Smooth muscle cell (in vitro differentiated cells): Measurements from ENCODE around the gene NCKAP5. TPM values are rescaled to one million over a fixed set of nuclear protein-coding genes. Genes with fewer than 3 reads are reported as not detected.

Experiments used
- DNase-seq: peaks from one replicate; lab custom pipeline; 2025; ENCODE audit not compliant: unreplicated experiment; lab: John Stamatoyannopoulos, UW
- H2AFZ ChIP-seq: fragments of 200-600 bp; sonication (generic); 2 replicates; pipeline ENCODE4 v1.6.0; 2016; ENCODE audit warnings: antibody characterized with exemption, low read depth, mild to moderate bottlenecking
- H3F3A ChIP-seq: fragments of 200-600 bp; sonication (generic); 2 replicates; pipeline ENCODE4 v1.6.0; 2017; ENCODE audit warnings: antibody characterized with exemption, low read depth
- H3K27ac ChIP-seq: fragments of 200-600 bp; sonication (generic); 2 replicates; pipeline ENCODE4 v1.5.1; 2016; ENCODE audit warnings: low read depth, mild to moderate bottlenecking
- H3K27me3 ChIP-seq: fragments of 200-600 bp; sonication (generic); 2 replicates; pipeline ENCODE4 v1.6.1; 2016; ENCODE audit warnings: low read depth, mild to moderate bottlenecking
- H3K36me3 ChIP-seq: fragments of 200-600 bp; sonication (generic); 2 replicates; pipeline ENCODE4 v1.5.1; 2016; ENCODE audit warnings: low read depth
- H3K4me1 ChIP-seq: fragments of 200-600 bp; sonication (generic); 2 replicates; pipeline ENCODE4 v1.5.1; 2016; ENCODE audit warnings: low read depth
- H3K4me2 ChIP-seq: fragments of 200-600 bp; sonication (generic); 2 replicates; pipeline ENCODE4 v1.6.0; 2016; ENCODE audit warnings: mild to moderate bottlenecking
- H3K4me3 ChIP-seq: fragments of 200-600 bp; sonication (generic); 2 replicates; pipeline ENCODE4 v1.5.1; 2016; ENCODE audit warnings: mild to moderate bottlenecking
- H3K79me2 ChIP-seq: fragments of 200-600 bp; sonication (generic); 2 replicates; pipeline ENCODE4 v1.6.0; 2016; ENCODE audit warnings: low read depth, mild to moderate bottlenecking
- H3K9ac ChIP-seq: fragments of 200-600 bp; sonication (generic); 2 replicates; pipeline ENCODE4 v1.6.0; 2016; ENCODE audit warnings: low read depth
- H3K9me3 ChIP-seq: fragments of 200-600 bp; sonication (generic); replicated peaks from 2 replicates; pipeline ENCODE4 v1.5.1; 2016; ENCODE audit warnings: low read depth
- H4K20me1 ChIP-seq: fragments of 200-600 bp; sonication (generic); 2 replicates; pipeline ENCODE4 v1.6.0; 2016; ENCODE audit warnings: low read depth
- WGBS: methylation state at CpG from one replicate; pipeline ENCODE4 v1.1.7; 2016; ENCODE audit warnings: low lambda C conversion rate; 5-methylcytosine and 5-hydroxymethylcytosine counted together
- polyA plus RNA-seq: library from polyadenylated mRNA; unstranded; fragments of >200 nt; fragmentation: Nextera tagmentation; extraction: Ambion mirVana; gene quantifications from 2 replicates; pipeline ENCODE4 v1.2.1, GENCODE V29; 2016
- total RNA-seq: library from RNA; depleted of rRNA; stranded (reverse); fragments of >200 nt; gene quantifications from 2 replicates; pipeline ENCODE4 v1.2.3, GENCODE V29; 2014
- TF ChIP-seq, protein P1 (sequence below): fragments of 200-600 bp; sonication (generic); IDR thresholded peaks from 2 replicates; pipeline ENCODE4 v1.5.1; 2017; ENCODE audit warnings: borderline replicate concordance, mild to moderate bottlenecking, antibody characterized with exemption; ENCODE audit not compliant: insufficient read depth, poor library complexity, severe bottlenecking

Gene NCKAP5
- total and polyA plus RNA-seq, 2 experiments from 2014 or later, result 4.6 to 9.5 TPM

DNA sequence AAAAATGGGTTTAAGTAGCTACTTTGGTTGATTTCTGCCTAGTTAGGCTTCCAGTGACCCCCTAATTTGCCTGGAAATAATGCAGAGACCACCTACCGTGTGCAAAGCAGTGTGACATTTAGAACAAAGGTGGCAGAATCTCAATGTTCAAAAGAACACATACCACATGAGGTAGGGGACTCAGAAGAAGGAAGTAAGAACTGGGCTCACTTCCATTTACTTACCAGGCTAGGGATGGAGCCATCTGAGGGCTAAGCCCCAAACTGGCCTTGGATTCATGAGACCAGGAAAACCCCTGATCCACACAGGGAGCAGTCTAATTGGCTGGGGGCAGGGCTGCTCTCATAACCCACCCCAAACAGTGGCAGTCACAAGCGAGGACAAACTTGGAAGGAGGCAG, 190.7 kb downstream of the NCKAP5 start:
- H3K4me2 ChIP-seq, result peak overlapping the region; percentile 16
- H3K4me1 ChIP-seq, result peaks cover 8% of the 10 kb centered on the region
- peak overlapping the region; percentile 57 for H2AFZ ChIP-seq
- DNase-seq, result no peak
- no peaks in the 10 kb centered on the region for H3F3A ChIP-seq
- TF ChIP-seq, protein P1, sequence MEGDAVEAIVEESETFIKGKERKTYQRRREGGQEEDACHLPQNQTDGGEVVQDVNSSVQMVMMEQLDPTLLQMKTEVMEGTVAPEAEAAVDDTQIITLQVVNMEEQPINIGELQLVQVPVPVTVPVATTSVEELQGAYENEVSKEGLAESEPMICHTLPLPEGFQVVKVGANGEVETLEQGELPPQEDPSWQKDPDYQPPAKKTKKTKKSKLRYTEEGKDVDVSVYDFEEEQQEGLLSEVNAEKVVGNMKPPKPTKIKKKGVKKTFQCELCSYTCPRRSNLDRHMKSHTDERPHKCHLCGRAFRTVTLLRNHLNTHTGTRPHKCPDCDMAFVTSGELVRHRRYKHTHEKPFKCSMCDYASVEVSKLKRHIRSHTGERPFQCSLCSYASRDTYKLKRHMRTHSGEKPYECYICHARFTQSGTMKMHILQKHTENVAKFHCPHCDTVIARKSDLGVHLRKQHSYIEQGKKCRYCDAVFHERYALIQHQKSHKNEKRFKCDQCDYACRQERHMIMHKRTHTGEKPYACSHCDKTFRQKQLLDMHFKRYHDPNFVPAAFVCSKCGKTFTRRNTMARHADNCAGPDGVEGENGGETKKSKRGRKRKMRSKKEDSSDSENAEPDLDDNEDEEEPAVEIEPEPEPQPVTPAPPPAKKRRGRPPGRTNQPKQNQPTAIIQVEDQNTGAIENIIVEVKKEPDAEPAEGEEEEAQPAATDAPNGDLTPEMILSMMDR, result no peak
- peak overlapping the region; percentile 49 for H3K9ac ChIP-seq
- 47% methylated on average over 2 of the region's 2 CpGs for WGBS
- peak overlapping the region; percentile 81 for H3K27ac ChIP-seq
- H3K4me3 ChIP-seq, result no peak overlapping the region
- no peaks in the 10 kb centered on the region for H3K27me3 ChIP-seq
- no peaks in the 10 kb centered on the region for H3K9me3 ChIP-seq
- no peaks in the 10 kb centered on the region for H3K36me3 ChIP-seq
- no peaks in the 10 kb centered on the region for H3K79me2 ChIP-seq
- H4K20me1 ChIP-seq, result no peaks in the 10 kb centered on the region

DNA sequence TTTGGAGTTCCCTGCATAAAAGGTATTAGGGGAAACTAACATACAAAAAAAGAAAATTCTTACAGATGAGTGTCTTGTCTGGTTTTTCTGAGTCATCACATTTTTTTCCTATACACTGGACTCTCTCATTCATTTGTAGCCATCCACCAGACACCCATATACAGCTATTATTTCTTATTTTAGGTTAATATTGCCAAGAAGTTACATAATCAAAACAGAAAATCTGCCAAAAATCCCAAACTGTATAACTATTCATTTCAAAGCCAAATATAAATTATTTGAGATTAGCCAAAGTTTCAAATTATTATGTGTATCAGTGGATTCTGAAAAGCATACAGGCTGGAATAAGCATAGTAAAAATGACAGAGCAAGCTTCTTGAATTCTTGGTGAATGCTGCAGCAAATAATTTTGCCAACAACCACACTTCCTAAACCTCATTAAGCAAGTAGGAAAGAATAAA, 191.2 kb downstream of the NCKAP5 start:
- no peaks in the 10 kb centered on the region for H3K79me2 ChIP-seq
- peak overlapping the region; percentile 49 for H3K9ac ChIP-seq
- peak overlapping the region; percentile 57 for H2AFZ ChIP-seq
- no peaks in the 10 kb centered on the region for H4K20me1 ChIP-seq
- H3K36me3 ChIP-seq, result no peaks in the 10 kb centered on the region
- H3K27me3 ChIP-seq, result no peaks in the 10 kb centered on the region
- H3F3A ChIP-seq, result no peaks in the 10 kb centered on the region
- DNase-seq, result no peak
- H3K4me2 ChIP-seq, result peak overlapping the region; percentile 36
- H3K4me3 ChIP-seq, result no peak overlapping the region
- no peaks in the 10 kb centered on the region for H3K9me3 ChIP-seq
- H3K4me1 ChIP-seq, result peaks cover 8% of the 10 kb centered on the region
- peak overlapping the region; percentile 81 for H3K27ac ChIP-seq
- TF ChIP-seq, protein P1, result no peak

DNA sequence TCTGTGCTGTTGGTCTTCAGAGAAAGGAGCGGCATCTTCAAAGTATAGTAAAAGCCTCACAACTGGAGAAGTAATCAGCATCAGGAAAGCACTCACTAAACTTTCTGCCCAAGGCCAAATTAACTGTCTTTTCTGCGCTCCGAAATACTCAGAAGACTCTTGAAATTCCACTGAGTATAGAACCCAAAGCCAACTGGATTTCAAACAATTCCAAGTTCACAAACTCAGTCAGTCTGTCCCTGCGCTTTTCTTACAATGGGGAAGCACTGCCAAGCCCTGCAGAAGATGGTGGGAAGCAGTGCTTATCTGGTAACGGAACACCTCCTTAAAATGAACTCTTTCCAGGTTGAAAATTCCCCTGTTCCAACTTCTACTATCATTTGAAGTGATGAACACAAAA, 193.5 kb downstream of the NCKAP5 start:
- TF ChIP-seq, protein P1, result no peak
- Histone ChIP-seq H3K9ac (no peak overlapping the region), H3K9me3 (no peaks in the 10 kb centered on the region), H4K20me1 (no peaks in the 10 kb centered on the region), H3K4me3 (no peak overlapping the region), H3K27ac (no peak overlapping the region), H3K4me2 (no peak overlapping the region), H3K79me2 (no peaks in the 10 kb centered on the region), H3K36me3 (no peaks in the 10 kb centered on the region), H2AFZ (no peak overlapping the region), H3K4me1 (peaks cover 8% of the 10 kb centered on the region), H3F3A (no peaks in the 10 kb centered on the region), H3K27me3 (no peaks in the 10 kb centered on the region)
- WGBS, result 95% methylated on average over 5 of the region's 5 CpGs
- no peak for DNase-seq

DNA sequence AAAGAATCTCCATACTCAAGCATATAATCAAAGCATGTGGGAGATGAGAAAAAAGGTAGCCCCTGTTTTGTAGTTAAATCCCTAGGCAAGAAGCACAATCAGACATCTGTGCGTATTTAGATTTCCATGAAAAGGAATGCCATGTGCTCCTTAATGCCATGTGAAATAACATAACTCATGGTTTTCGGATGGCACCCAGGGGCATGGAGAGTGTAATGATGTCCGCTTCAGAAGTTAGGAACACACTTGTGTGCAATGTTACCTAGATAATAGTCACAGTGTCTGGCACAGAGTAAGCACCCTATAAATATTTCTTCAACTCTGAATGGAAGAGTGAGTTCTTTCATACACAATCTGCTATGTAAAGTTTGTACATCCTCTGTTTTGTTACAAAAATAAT, 197.0 kb downstream of the NCKAP5 start:
- Histone ChIP-seq H3K9ac (no peak overlapping the region), H3K4me2 (no peak overlapping the region), H3K9me3 (no peaks in the 10 kb centered on the region), H3K36me3 (no peaks in the 10 kb centered on the region), H3K79me2 (no peaks in the 10 kb centered on the region), H3K27me3 (no peaks in the 10 kb centered on the region), H2AFZ (no peak overlapping the region), H4K20me1 (no peaks in the 10 kb centered on the region), H3K4me3 (no peak overlapping the region), H3K27ac (no peak overlapping the region), H3F3A (no peaks in the 10 kb centered on the region), H3K4me1 (no peaks in the 10 kb centered on the region)
- WGBS, result 92% methylated on average over 3 of the region's 3 CpGs
- DNase-seq, result no peak
- TF ChIP-seq, protein P1, result no peak
